Smooth muscle cell (in vitro differentiated cells): Measurements from ENCODE around the gene AHDC1. TPM values are rescaled to one million over a fixed set of nuclear protein-coding genes. Genes with fewer than 3 reads are reported as not detected.

Source experiments
- DNase-seq: peaks from one replicate; lab custom pipeline; 2025; ENCODE audit not compliant: unreplicated experiment; lab: John Stamatoyannopoulos, UW
- H2AFZ ChIP-seq: fragments of 200-600 bp; sonication (generic); 2 replicates; pipeline ENCODE4 v1.6.0; 2016; ENCODE audit warnings: antibody characterized with exemption, low read depth, mild to moderate bottlenecking
- H3F3A ChIP-seq: fragments of 200-600 bp; sonication (generic); 2 replicates; pipeline ENCODE4 v1.6.0; 2017; ENCODE audit warnings: antibody characterized with exemption, low read depth
- H3K27ac ChIP-seq: fragments of 200-600 bp; sonication (generic); 2 replicates; pipeline ENCODE4 v1.5.1; 2016; ENCODE audit warnings: low read depth, mild to moderate bottlenecking
- H3K27me3 ChIP-seq: fragments of 200-600 bp; sonication (generic); 2 replicates; pipeline ENCODE4 v1.6.1; 2016; ENCODE audit warnings: low read depth, mild to moderate bottlenecking
- H3K36me3 ChIP-seq: fragments of 200-600 bp; sonication (generic); 2 replicates; pipeline ENCODE4 v1.5.1; 2016; ENCODE audit warnings: low read depth
- H3K4me1 ChIP-seq: fragments of 200-600 bp; sonication (generic); 2 replicates; pipeline ENCODE4 v1.5.1; 2016; ENCODE audit warnings: low read depth
- H3K4me2 ChIP-seq: fragments of 200-600 bp; sonication (generic); 2 replicates; pipeline ENCODE4 v1.6.0; 2016; ENCODE audit warnings: mild to moderate bottlenecking
- H3K4me3 ChIP-seq: fragments of 200-600 bp; sonication (generic); 2 replicates; pipeline ENCODE4 v1.5.1; 2016; ENCODE audit warnings: mild to moderate bottlenecking
- H3K79me2 ChIP-seq: fragments of 200-600 bp; sonication (generic); 2 replicates; pipeline ENCODE4 v1.6.0; 2016; ENCODE audit warnings: low read depth, mild to moderate bottlenecking
- H3K9ac ChIP-seq: fragments of 200-600 bp; sonication (generic); 2 replicates; pipeline ENCODE4 v1.6.0; 2016; ENCODE audit warnings: low read depth
- H3K9me3 ChIP-seq: fragments of 200-600 bp; sonication (generic); replicated peaks from 2 replicates; pipeline ENCODE4 v1.5.1; 2016; ENCODE audit warnings: low read depth
- H4K20me1 ChIP-seq: fragments of 200-600 bp; sonication (generic); 2 replicates; pipeline ENCODE4 v1.6.0; 2016; ENCODE audit warnings: low read depth
- WGBS: methylation state at CpG from one replicate; pipeline ENCODE4 v1.1.7; 2016; ENCODE audit warnings: low lambda C conversion rate; 5-methylcytosine and 5-hydroxymethylcytosine counted together
- polyA plus RNA-seq: library from polyadenylated mRNA; unstranded; fragments of >200 nt; fragmentation: Nextera tagmentation; extraction: Ambion mirVana; gene quantifications from 2 replicates; pipeline ENCODE4 v1.2.1, GENCODE V29; 2016
- total RNA-seq: library from RNA; depleted of rRNA; stranded (reverse); fragments of >200 nt; gene quantifications from 2 replicates; pipeline ENCODE4 v1.2.3, GENCODE V29; 2014
- TF ChIP-seq, protein P1 (sequence below): fragments of 200-600 bp; sonication (generic); IDR thresholded peaks from 2 replicates; pipeline ENCODE4 v1.5.1; 2017; ENCODE audit warnings: borderline replicate concordance, mild to moderate bottlenecking, antibody characterized with exemption; ENCODE audit not compliant: insufficient read depth, poor library complexity, severe bottlenecking

AHDC1 gene
- total and polyA plus RNA-seq, 2 experiments from 2014 or later: 12.2 TPM

DNA sequence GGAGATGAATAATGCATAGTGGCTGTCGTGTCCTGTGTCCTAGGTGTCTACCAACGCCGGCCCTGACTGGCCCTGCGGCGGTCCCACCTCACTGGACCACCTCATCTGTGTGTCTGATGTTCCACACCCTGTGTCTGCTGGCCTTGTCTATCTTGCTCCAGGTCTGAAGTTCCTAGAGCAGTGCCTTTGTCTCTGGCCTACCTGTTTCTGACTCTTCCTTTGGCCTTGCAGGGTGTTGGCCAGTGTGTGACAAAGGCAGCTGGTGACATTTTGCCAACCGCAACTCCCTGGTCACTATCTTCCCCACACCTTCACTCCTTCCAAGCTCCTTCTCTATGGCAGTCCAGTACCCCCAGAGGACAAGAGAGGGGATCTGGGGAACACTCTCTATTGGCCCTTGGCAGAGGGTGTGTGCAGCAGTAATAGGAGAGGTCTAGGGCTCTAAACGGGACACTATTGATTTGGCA lies 1.4 kb upstream of the AHDC1 start:
- Histone ChIP-seq H3F3A (peaks cover 45% of the 10 kb centered on the region), H3K79me2 (peaks cover 32% of the 10 kb centered on the region), H4K20me1 (peaks cover 25% of the 10 kb centered on the region), H3K9me3 (no peaks in the 10 kb centered on the region), H3K27me3 (no peaks in the 10 kb centered on the region), H3K4me2 (no peak overlapping the region), H2AFZ (no peak overlapping the region), H3K27ac (no peak overlapping the region), H3K9ac (no peak overlapping the region), H3K36me3 (no peaks in the 10 kb centered on the region), H3K4me3 (no peak overlapping the region), H3K4me1 (peaks cover 62% of the 10 kb centered on the region)
- TF ChIP-seq, protein P1, sequence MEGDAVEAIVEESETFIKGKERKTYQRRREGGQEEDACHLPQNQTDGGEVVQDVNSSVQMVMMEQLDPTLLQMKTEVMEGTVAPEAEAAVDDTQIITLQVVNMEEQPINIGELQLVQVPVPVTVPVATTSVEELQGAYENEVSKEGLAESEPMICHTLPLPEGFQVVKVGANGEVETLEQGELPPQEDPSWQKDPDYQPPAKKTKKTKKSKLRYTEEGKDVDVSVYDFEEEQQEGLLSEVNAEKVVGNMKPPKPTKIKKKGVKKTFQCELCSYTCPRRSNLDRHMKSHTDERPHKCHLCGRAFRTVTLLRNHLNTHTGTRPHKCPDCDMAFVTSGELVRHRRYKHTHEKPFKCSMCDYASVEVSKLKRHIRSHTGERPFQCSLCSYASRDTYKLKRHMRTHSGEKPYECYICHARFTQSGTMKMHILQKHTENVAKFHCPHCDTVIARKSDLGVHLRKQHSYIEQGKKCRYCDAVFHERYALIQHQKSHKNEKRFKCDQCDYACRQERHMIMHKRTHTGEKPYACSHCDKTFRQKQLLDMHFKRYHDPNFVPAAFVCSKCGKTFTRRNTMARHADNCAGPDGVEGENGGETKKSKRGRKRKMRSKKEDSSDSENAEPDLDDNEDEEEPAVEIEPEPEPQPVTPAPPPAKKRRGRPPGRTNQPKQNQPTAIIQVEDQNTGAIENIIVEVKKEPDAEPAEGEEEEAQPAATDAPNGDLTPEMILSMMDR: no peak
- WGBS: 93% methylated on average over 7 of the region's 7 CpGs
- no peak for DNase-seq

DNA sequence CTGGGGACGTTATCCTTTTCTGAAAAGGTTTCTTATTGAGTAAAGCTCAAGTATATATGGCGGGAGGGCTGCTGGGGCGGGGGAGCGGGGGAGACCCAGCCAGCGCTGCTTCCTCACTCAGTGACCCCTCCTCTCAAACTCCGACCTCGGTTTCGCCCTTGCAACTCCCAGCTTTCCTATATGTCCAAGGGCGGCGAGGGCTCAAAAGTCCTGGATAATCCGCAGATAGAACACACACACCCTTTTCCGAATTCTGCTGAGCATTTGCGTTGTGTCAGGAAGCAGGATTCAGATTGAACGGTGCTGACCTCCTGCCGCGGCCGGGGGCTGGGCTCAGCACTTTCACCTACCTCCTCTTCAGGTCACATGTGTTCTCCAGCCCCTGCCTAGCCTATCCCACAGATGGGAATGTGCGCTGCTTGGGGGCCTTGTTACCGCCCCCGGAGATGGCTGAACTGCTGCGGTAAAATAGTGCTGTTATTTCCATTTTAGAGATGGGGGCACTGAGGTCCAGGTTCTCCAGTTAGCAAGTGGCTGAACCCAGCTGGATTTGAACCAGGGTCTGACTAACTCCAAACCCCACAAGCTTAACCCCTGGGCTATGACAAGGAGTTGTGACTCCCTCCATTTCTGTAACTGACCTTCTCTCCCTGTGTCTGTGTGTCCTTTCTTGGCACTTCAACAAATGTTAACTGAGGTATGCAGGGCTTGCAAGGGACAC lies 795 bp upstream of the AHDC1 start:
- no peaks in the 10 kb centered on the region for H3K9me3 ChIP-seq
- H3K9ac ChIP-seq: peak overlapping the region; percentile 15
- H3K79me2 ChIP-seq: peaks cover 38% of the 10 kb centered on the region
- peaks cover 68% of the 10 kb centered on the region for H3K4me1 ChIP-seq
- TF ChIP-seq, protein P1: no peak
- DNase-seq: no peak
- peaks cover 51% of the 10 kb centered on the region for H3F3A ChIP-seq
- H3K27me3 ChIP-seq: no peaks in the 10 kb centered on the region
- no peak overlapping the region for H3K27ac ChIP-seq
- H3K4me2 ChIP-seq: peak overlapping the region; percentile 93
- WGBS: 15% methylated on average over 17 of the region's 21 CpGs
- peaks cover 31% of the 10 kb centered on the region for H4K20me1 ChIP-seq
- peak overlapping the region; percentile 71 for H2AFZ ChIP-seq
- H3K36me3 ChIP-seq: no peaks in the 10 kb centered on the region
- H3K4me3 ChIP-seq: peak overlapping the region; percentile 84

DNA sequence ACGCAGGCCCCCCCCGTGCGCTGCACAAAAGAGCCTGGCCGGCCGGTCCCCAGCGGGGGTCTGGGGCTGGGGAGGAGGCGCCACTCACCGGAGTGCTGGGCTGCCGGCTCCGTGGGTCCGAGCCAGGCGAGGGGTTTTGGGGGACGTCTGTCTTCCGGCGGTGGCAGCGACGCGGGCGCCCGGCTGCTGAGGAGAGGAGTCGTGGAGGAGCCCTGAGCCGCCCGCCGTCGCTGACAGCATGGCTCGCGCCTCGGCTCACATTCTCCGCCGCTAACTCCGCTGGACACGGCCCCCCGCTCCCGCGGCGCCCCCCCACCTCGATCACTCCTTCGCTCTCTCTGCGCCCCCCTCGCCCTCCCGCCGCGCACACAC lies 649 bp downstream of the AHDC1 start:
- H3K36me3 ChIP-seq: no peaks in the 10 kb centered on the region
- H3F3A ChIP-seq: peaks cover 63% of the 10 kb centered on the region
- WGBS: 2% methylated on average over 15 of the region's 43 CpGs
- H3K4me2 ChIP-seq: peak overlapping the region; percentile 93
- H3K4me3 ChIP-seq: peak overlapping the region; percentile 84
- peak overlapping the region; percentile 88 for H3K27ac ChIP-seq
- H3K9me3 ChIP-seq: no peaks in the 10 kb centered on the region
- H3K9ac ChIP-seq: peak overlapping the region; percentile 85
- peaks cover 45% of the 10 kb centered on the region for H4K20me1 ChIP-seq
- H3K27me3 ChIP-seq: no peaks in the 10 kb centered on the region
- peaks cover 52% of the 10 kb centered on the region for H3K79me2 ChIP-seq
- H3K4me1 ChIP-seq: peaks cover 80% of the 10 kb centered on the region
- no peak overlapping the region for H2AFZ ChIP-seq
- TF ChIP-seq, protein P1: no peak
- DNase-seq: no peak
